ENCODE data around the gene NELL1.

Gene NELL1

DNA sequence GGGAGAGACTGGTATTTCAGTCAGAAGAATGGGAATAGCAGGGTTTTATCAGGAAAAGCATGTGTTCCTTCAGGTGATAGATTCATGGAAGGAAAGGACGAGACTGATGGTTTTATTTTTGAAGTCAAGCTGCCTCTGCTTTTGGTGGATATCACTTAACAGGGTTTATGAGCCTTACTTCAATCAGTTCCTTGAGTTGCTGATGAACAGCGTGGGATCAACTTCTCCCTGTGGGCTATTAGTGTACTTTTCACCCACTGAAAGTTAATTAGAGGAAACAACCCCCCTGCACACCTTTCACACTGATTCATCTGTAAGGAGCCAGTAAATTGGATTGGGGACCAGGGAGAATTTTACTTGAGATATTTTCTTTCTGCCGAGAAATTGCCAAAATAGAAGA, 479.0 kb downstream of the NELL1 start:
- FAIRE-seq (no peak), DNase-seq (ENCODE audit: extremely low spot score, insufficient read length, low read depth) (no peak)

DNA sequence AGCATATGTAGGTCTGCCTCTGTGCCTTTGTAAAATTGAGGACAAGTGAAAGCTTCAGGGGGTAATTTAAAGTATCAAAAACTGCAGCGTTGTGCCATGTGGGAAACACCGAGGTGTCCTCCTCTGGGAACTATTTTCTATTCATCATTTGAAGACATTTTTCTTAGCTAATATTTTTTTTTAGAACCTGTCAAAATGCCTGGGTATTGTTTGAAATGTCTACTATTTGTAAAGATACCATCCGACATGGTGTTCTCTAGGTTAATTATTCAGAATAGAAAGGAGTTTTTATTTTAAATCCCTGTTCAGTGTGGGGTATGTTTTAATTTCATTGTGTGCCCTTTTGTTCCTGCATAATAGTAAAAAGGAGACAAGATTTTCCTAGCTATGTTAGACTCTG, 490.8 kb downstream of the NELL1 start:
- no peak for DNase-seq (ENCODE audit: extremely low spot score, insufficient read length, low read depth)
- no peak for FAIRE-seq

DNA sequence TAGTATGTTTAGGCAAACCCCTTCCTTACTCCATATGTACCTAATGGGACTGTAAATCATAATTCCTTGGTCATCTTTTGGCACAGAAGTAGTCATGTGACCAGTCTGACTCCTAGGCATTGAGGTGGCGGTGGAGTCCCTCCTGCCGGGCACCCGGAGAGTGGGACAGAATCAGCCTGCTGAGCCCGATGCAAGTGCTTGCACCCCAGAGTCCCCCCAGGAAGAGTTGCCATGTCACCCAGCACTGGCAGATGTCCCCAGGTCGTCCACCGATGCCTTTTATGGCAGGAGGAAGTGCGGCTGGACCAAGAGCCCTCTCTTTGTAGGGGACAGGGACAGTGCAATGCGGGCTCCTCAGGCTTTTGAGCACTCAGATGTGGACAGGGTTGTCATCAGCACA, 500.3 kb downstream of the NELL1 start:
- no peak for DNase-seq (ENCODE audit: extremely low spot score, insufficient read length, low read depth)
- FAIRE-seq: no peak

DNA sequence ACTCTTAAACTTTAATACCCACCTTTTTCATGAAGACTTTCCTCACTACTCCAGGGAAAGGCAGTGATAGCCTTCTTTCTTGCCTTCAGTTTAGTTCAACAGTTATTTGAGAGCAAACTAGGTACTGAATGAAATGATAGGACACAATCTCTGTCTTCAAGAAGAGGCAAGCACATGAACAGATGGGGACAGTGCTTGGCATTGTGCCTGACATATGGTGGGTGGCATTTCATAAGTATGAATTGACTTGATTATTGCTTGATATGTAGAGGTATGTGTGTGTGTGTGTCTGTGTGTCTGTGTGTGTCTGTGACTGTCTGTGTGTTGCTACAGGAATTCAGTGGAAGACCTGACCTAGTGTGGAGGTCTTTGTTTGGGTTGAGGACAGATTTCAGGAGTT, 504.1 kb downstream of the NELL1 start:
- DNase-seq (ENCODE audit: extremely low spot score, insufficient read length, low read depth) (no peak), FAIRE-seq (no peak)

DNA sequence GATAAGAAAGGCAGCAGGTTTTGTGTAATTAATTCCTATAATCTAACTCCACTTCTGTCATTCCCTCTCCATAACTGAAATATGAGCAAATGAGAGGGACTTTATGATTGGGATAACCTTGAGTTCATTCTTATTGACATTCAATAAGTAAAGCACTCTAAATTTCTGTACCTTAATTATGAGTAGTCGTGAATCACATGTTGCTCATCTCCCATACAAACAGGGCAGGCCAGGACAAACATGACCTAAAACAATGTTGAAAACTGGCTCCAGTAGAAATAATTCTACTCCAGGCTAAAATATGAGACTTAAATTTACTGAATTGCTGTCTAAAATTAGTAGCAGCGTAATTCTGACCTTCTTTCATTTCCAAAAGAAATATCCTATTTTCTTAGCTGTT, 505.4 kb downstream of the NELL1 start:
- FAIRE-seq: no peak
- no peak for DNase-seq (ENCODE audit: extremely low spot score, insufficient read length, low read depth)

DNA sequence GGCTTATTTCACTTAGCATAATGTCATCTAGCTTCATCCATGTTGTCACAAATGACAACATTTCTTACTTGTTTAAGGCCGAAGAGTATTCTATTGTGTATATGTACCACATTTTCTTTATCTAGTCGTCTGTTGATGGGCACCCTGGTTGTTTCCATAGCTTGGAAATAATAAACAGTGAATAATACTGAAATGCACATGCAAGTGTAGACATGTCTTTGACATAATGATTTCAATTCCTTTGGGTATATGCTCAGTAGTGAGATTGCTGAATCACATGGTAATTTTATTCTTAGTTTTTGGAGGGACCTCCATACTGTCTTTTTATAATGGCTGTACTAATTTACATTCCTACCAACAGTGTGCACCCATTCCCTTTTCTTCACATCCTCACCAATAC, 508.0 kb downstream of the NELL1 start:
- DNase-seq (ENCODE audit: extremely low spot score, insufficient read length, low read depth) (no peak), FAIRE-seq (no peak)

DNA sequence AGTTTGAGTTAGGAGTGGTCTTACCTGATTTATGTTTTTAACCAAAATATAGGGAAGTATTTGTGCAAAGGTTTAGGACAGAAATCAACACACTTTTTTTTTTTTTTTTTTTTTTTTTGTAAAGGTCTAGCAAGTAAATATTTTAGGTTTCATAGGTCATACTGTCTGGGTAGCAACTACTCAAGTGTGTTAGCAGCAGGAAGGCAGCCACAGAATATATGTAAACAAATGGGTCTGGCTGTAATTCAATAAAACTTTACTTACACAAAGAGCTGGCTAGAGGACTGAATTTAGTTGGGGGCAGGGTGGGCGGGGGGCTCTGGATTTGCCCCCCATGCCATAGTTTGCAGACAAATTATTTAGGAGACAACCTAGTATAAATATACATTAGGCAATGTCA, 510.4 kb downstream of the NELL1 start:
- DNase-seq (ENCODE audit: extremely low spot score, insufficient read length, low read depth): no peak
- FAIRE-seq: no peak

DNA sequence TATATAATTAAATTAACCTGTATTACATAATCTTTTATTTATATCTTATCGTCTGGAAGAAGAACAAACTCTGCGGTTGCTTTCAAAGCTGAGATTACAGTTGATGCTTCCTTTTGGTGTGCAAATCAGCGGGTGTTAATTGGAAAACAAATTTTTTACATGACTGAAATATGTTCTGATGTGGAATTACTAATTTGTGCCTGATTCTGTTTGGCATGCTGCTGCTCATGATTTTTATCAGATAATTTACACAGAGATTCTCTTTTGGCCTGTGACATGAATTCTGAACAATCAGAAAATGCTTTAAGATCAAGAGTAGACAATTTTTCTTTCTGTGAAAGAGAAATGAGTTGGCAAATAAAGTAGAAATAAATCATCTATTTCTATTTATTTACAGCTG, 510.8 kb downstream of the NELL1 start:
- FAIRE-seq: no peak

DNA sequence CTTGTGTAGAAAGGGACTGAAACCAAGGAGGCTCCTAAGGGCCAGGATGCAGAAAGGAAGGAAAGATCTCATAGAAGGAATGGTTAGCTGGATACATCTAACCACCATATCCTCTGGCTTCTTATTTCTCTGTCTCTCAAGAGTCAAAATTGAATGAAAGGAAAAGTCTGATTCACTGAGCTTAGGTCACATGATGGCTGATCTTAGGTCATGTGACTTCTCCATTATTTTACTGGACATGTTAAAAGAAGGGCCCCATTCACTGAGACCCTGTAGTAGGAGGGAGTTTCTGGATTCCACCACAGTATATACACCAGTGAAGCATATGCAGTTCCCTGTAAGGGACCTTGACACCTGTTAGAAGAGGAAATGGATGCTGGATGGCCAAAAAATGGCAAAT, 516.6 kb downstream of the NELL1 start:
- FAIRE-seq (no peak), DNase-seq (ENCODE audit: extremely low spot score, insufficient read length, low read depth) (no peak)

More for the DNA sequence above, 510.8 kb downstream of the NELL1 start:
- DNase-seq (ENCODE audit: extremely low spot score, insufficient read length, low read depth): no peak

DNA sequence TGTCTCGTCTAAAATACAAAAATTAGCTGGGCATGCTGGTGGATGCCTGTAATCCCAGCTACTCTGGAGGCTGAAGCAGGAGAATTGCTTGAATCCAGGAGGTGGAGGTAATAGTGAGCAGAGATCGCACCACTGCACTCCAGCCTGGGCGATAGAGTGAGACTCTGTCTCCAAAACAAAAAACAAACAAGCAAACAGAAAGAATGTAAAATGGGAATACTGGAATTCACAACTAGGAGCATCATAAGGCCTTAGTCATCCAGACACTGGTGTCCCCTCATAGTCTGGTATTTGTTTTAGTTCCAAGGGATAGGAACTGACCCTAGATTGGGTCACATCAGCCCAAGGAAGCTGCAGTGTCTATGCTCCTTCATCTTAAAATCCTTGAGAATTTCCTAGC, 520.8 kb downstream of the NELL1 start:
- DNase-seq (ENCODE audit: extremely low spot score, insufficient read length, low read depth): no peak
- FAIRE-seq: no peak

DNA sequence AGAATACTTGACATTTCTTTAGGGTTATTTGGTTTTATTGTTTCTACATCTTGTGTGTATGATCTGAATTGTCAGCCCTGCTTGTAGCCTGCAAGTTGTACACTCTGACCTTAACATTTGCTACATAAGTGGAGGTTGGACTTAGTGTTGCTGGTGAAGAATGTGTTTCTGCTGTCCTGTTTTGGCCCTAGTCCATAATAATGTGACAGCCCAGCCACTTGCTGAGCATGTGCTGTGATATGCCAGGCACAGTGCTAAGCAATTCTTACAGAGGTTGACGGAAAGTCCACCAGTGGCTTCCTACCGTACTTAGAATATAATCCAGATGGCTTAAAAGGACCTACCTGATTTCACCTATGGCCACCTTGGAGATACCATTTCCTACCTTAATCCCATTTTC, 526.6 kb downstream of the NELL1 start:
- no peak for DNase-seq (ENCODE audit: extremely low spot score, insufficient read length, low read depth)
- no peak for FAIRE-seq

DNA sequence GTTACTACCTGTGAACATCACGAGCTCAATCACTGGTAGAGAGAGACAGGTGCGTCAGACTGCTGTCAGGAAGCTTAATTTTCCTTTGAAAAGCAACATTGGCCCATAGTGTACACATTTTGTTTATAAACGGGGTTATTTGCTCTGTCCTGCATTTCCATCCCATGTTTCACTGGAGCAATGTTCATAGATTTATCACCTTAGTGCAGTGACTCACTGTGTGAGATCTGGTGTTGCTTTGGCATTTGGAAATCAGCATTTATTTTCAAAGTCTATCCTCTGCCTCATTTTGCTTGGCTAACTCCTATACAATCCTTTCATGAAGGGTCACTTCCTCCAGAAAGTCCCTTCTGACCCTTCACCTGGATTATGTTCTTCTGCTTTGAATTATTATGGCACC, 529.1 kb downstream of the NELL1 start:
- DNase-seq (ENCODE audit: extremely low spot score, insufficient read length, low read depth): no peak

DNA sequence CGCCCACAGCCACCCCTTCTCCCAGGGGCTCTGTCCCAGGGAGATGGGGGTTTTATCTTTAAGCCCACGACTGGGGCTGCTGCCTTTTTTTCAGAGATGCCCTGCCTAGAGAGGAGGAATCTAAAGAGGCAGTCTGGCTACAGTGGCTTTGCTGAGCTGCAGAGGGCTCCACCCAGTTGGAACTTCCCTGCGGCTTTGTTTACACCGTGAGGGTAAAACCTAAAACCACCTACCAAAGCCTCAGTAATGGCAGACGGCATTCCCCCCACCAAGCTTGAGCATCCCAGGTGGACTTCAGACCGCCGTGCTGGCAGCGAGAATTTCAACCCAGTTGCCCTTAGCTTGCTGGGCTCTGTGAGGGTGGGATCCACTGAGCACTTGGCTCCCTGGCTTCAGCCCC, 535.8 kb downstream of the NELL1 start:
- FAIRE-seq: no peak
- no peak for DNase-seq (ENCODE audit: extremely low spot score, insufficient read length, low read depth)

More for the DNA sequence above, 529.1 kb downstream of the NELL1 start:
- FAIRE-seq: no peak

DNA sequence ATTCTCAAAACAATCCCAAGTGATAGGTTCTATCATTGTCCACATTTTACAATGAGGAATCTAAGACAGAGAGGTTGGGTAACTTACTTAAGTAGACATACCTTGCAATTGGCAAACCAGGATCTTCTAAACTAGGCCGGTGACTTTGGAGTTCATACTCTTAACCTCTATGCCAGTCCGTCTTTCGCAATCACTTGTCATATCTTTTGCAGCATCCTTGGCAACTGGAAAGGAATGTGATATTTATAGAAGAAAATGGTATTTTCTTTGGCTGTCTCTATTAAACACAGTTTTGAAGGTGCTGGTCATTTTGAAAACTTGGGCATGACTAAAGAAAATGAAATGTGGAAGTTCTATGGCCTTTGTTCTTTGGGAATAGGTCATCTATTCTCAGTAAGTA, 556.5 kb downstream of the NELL1 start:
- no peak for FAIRE-seq
- no peak for DNase-seq (ENCODE audit: extremely low spot score, insufficient read length, low read depth)

DNA sequence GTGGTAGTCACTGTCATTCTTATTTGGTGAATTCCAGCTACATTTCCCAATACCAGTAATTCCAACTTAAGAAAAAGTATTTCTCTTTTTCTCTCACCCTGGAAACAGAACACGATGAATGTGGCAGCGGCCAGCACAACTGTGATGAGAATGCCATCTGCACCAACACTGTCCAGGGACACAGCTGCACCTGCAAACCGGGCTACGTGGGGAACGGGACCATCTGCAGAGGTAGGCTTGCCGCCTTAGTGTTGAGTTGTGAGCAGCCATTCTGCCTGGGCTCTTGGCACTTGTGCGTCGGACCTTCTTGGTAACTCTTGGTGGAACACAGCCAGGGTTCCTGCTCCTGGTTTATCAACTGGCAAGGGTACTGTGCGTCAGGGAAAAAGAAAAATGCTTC, 559.8 kb downstream of the NELL1 start:
- DNase-seq (ENCODE audit: extremely low spot score, insufficient read length, low read depth): no peak
- no peak for FAIRE-seq

DNA sequence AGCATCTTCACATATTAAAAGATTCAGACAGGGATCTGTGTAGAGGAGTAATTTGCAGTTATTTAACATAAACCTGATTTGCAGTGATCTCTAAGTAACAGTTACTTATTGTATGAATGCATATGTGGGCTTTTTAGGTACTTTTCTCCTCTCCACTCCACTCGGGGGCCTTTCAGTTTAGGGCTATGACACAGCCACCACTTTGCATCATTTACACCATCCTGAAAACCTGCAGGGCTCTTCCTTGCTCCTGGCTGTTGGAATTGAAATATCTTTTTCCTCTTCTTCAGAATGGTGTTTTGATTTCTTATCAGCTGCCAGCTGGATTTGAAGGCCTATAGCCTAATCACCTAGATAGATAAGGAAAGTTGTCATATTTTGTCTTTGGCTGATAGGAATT, 580.8 kb downstream of the NELL1 start:
- no peak for FAIRE-seq
- no peak for DNase-seq (ENCODE audit: extremely low spot score, insufficient read length, low read depth)

DNA sequence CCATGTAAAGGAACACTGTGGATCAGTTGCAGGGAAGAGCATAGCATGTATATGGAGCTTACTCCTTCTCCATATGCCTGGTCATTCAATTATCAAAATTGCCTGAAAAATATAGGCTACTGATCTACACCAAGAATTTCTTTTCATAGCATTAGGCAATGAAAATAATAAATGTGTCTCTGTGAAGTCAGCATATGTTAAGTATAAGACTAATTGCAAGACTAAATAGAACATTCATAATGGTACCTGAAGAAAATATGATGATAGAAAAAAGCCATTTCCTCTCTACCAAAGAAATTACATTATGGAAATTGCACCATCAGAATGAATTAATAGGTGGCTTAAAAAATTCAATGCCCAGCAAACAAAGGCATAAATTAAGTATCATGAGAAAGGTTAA, 584.7 kb downstream of the NELL1 start:
- DNase-seq (ENCODE audit: extremely low spot score, insufficient read length, low read depth) (no peak), FAIRE-seq (no peak)

DNA sequence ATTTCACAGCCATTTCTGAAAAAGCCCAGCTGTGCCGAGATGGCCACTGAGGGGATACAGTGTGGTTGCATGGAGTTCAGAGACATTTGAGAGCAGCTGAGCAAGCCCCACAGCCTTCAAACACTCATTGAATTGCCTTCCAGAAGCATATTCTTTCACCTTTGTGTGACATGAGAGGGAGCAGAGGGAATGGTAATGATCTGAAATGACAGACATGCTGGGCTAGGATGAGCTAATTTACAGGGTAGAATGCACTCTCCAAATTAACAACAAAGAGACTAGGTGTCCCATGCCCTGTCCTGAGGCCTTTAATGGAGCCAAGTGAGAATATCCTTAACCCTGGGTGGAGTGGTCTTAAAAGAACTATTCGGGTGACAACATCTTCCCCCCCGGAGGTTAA, 585.4 kb downstream of the NELL1 start:
- DNase-seq (ENCODE audit: extremely low spot score, insufficient read length, low read depth) (no peak), FAIRE-seq (no peak)

DNA sequence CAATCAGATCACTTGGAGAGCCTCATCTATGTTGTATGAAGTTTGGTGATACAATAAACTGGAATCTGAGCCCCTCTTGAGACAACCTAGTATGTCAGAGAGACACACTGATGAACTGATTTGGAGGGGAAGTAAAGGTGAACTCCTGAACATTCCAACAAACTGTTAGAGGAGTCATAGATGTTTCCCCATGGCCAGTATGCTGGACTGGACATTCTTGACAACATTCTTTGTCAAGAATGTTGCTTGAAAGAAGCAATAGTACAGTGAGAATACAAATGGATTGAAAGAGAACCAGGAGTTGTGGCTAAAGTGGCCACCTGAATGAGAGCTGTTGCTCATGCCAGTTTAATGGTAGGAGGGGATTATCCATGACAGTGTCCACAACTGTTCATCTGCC, 588.1 kb downstream of the NELL1 start:
- FAIRE-seq (no peak), DNase-seq (ENCODE audit: extremely low spot score, insufficient read length, low read depth) (no peak)

DNA sequence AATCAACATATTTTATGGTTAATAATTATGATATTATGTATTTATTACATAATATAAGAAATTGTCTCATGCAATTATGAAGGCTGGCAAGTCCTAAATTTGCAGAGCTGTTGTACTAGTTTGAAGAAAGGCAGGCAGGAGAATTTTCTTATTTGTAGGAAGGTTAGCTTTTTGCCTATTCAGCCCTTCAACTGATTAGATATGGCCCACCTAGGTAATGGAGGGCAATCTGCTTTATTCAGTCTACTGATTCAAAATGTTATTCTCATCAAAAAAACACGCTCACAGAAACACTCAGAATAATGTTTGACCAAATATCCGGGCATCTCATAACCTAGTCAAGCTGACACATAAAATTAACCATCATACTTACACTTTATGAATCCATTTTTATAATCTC, 589.0 kb downstream of the NELL1 start:
- FAIRE-seq: no peak
- no peak for DNase-seq (ENCODE audit: extremely low spot score, insufficient read length, low read depth)

DNA sequence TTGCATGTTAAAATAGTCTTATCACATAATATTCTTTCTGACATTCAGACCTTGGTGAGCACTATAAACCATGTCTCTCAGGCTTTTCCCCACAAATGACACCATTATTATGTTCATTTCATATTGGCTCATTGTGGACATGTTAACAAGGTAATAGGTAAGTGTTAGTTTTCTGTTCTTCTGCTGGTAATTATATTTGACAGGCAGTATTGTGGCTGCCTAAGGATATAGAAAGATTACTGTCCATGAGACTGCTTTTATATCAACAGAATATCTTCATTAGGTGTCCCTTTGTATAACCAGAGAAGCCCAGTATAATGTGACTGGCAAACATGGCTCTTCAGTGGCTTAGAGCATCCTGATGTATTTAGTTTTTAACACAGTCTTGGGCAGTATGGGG, 590.7 kb downstream of the NELL1 start:
- DNase-seq (ENCODE audit: extremely low spot score, insufficient read length, low read depth) (no peak), FAIRE-seq (no peak)

DNA sequence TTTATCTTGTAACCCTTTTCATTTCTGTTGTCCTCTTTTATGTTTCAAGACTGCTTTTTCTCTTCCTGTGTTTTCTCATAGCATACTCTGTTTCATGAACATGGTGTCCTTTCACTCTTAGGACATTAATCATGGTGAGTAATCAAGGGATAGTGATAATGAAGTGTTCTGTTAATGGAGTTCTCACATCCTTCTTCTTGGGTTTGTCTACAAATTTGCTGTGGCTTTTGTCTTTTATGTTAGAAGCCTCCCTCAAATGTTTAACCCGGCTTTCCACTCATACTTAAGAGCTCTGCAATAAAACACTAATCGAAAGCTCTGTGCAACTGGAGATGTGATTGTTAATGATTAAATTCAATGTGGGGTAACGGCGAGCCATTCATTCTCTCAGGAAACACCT, 593.6 kb downstream of the NELL1 start:
- no peak for DNase-seq (ENCODE audit: extremely low spot score, insufficient read length, low read depth)
- no peak for FAIRE-seq

DNA sequence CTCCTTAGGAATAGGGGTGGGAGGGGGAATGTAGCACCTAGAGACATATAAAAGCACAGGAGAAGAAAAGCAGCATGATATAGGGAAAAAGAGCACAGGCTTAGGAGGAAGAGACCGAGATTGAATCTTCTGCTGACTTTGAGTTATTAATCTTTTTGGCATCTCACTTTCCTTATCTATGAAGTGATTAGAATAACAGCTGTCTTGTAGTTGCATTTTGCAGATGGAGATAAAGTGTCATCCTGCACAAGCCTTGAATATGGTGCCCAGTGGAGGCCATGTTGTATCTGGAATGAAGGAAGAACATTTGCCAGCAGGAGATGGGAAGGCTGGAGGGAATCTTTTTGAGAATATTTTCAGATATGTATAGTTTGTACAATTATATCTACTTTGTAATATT, 594.7 kb downstream of the NELL1 start:
- FAIRE-seq: no peak
- no peak for DNase-seq (ENCODE audit: extremely low spot score, insufficient read length, low read depth)
